GM12872 (cell line): Measurements from ENCODE around the gene KCNJ12.
A peak's percentile ranks its signal among the peaks of the same experiment; 100 is the strongest.

Source experiments
- CTCF ChIP-seq: IDR thresholded peaks from 3 replicates; pipeline ENCODE4 v1.5.1; 2011; ENCODE audit warnings: low read depth, mild to moderate bottlenecking, low read length, moderate library complexity; ENCODE audit not compliant: insufficient read depth

The KCNJ12 gene

DNA sequence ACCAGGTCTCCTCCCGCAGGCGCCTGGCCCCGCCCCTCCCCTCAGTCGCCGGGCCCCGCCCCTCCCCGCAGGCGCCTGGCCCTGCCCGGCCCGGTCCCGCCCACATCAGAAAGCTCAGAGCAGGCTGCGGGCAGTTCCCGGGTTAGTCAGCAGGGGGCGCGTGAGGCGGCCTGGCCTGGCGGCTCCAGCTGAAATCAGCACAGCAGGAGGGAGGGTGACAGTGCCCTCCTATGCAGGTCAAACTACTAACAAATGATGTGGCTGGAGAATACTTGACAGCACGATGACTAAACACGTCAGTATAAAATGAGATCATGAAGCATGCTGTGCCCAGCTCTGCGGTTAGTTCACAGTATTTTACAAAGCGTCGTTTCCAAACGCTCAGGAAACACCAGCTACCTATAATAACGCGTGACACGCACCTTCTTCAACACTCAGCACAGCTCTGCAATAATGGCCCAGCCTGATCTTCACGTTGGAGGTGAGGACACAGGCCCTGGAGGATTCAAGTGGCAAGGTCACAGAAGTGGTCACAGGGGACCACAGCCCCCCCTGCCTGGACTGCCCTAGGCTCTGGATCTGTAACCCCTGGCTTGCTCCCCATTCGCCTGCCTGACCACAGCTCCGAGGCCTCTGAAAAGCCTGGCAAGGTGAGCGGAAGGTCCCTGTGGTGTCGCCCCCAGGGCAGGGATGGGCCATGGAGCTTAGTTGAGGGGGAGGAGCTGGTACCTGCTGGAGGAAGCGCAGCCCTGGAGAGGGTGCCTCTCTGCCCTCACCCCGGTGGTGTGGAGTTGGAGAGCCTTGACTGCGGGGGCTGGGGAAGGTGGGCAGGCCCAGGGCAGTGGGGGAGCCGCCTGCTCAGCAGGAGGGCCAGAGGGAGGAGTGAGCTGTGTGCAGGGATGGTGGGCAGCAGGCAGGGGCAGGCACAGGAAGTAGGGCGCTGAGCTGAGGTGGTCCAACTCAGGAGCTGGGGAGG, 81.2 kb downstream of the KCNJ12 start:
- TF ChIP-seq CTCF, result peak; percentile 82

DNA sequence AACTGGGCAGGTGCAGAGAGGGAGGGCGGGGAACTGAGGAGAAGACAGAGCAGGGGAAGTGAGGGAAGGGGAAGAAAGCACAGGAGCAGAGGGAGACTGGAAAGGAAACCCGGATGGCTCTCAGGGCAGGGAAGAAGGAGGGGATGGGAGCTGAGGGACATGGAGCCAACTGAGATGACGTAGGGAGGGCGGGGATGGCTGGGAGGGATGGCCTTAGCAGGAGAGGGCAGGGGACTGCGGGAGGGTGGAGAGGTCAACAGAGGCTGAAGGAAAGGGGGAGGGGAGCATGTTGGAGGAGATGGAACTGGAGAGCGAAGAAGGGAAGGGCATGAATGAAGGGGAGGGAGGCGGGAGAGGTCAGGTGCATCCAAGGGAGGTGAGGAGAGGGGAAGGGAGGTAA, 81.9 kb downstream of the KCNJ12 start:
- TF ChIP-seq CTCF, result no peak

- TF ChIP-seq CTCF, result no peak
These were observed 83.4 kb downstream of the KCNJ12 start for GRCh38 chr17:21459536-21459935.

DNA sequence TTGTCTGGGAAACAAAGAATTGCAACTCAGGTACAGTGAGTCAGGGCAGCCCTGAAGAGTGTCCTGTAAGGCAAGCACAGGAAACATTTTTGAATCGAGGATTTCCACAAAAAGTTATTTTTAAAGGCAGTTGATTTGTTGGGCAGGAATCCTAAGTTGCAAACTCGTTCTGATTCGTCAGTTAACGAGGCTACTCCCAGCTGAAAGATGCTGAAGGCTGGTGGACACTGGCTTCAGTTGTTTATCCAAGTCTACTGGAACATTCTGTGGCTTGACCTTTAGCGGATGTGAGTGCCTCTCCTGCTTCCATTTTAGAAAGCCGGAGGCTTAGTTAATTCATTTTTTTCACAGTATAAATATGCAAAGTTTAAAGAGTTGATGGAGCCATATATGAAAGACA, 84.2 kb downstream of the KCNJ12 start:
- no peak for TF ChIP-seq CTCF

DNA sequence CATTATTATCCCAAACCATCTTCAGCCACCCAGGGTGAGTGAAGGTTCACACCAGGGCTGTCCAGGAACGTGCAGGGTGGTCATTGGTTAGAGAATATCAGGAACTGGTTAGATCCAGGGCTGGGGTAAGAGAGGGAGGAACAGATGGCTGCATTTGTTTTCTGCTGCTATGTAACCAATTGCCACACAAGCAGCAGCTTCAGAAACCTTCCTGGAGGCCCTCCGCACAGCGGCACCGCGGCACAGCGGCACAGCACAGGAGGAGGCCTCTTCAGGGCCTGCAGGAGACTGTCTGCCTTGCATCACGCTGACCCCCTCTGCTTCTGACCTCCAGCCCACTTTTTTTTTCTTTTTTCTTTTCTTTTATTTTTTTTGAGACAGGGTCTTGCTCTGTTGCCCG, 86.1 kb downstream of the KCNJ12 start:
- no peak for TF ChIP-seq CTCF

- no peak for TF ChIP-seq CTCF
These were observed 87.1 kb downstream of the KCNJ12 start for GRCh38 chr17:21463204-21463661.

DNA sequence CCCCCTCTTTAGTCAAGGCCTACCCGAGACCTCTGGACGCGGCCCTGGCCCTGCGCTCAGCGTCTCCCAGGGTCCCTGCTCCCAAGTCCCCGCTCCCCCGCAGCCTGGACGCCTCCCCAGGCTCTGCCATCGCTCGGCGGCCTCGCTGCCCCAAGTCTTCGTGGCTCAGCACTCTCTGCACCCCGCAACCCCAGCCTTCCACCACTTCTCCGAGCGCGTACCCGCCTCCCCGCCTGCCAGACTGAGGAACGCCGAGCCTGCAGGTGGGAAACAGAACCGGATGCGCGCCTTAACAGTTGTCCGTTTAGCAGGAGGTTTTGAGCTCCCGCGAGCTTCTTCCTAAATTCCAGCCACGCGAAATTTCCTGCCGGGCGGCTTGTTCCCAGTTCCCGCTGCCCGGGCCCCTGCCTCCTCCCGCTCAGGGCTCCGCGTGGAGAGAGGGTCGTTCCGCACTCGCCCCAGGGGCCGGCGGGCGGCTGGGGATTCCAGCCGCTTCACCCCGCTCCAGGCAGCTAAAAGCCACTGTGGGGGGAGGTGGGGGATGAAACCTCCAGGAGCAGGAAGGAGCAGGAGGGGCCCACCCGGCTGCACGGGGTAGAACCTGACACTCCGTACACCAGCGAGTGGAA, 87.7 kb downstream of the KCNJ12 start:
- no peak for TF ChIP-seq CTCF
